Left ventricle myocardium superior (tissue), 1 donor: ENCODE data around the gene INHBA. TPM values are rescaled to one million over a fixed set of nuclear protein-coding genes. Genes with fewer than 3 reads are reported as not detected.

Source experiments
- ATAC-seq: fragments of 200-7000 bp; cut with Tn5 transposase; one replicate; pipeline ENCODE4 v1.9.1; 2020; ENCODE audit warnings: mild to moderate bottlenecking, moderate library complexity
- DNase-seq: peaks from one replicate; pipeline ENCODE4 v3.0.0-alpha.2; 2020
- intact Hi-C: fragments of 100-400 bp; cut with micrococcal nuclease; formaldehyde crosslinking; loops from one replicate; pipeline ENCODE4 v1.11.0; 2022
- long read RNA-seq: library from polyadenylated mRNA; unstranded; transcript quantifications from one replicate; pipeline ENCODE4 v2.0.0, GENCODE V29; 2021
- total RNA-seq: library from RNA; stranded (reverse); fragmentation: NEBNext Ultra II Directional; extraction: Animal tissue kit (Norgen Biotek cat#: 25700); gene quantifications from one replicate; pipeline ENCODE4 v1.2.1, GENCODE V29; 2021
- donor health status: DM: no; HTN: yes; CAD: no; lungs with severe emphysema.

The INHBA gene
- total RNA-seq: 1.5 TPM
- long read RNA-seq, partial matches to known transcripts: 0 of 2 reads
- long read RNA-seq, other reads (novel, unspliced or antisense): 0 of 2 reads

DNA sequence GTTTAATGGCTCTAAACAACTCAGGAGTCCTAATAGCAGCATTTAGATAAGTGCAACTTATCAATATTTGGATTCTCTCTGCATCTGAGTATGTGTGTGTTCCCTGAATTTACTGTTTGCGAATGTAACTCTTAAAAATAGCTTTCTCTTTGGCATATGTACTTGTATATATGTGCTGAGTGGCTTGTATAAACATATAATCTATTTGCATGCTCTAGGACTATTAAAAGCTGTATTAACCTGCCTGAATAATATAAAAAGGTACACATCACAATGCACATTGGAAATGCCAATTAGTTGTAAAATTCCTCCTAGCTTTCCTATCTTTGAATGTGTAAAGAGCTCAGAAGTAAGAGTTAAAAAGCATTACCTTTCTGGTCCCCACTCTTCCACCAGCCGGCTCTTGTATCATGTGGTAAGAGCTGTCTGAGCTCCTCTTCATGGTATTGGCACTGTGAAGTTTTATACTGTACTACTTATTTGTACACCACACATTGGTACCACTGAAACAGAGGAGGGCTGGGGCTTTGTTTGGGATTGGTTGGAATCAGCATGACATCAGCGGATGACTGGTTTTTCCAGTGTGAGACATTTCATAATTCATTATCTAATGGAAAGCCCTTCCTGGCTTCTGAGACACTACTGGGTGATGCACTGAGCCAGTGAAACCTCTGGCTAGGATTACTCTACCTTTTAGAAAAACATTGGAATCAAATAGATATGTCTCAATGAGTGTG is at the start of gene INHBA:
Gene INHBA (minus strand): TSS at position 456 of the 737 bp plus-strand sequence. CDS start 2,716 bp downstream, outside the sequence.
- intact Hi-C loops: no loop called here
- DNase-seq (no peak), ATAC-seq (peak; percentile 16)

DNA sequence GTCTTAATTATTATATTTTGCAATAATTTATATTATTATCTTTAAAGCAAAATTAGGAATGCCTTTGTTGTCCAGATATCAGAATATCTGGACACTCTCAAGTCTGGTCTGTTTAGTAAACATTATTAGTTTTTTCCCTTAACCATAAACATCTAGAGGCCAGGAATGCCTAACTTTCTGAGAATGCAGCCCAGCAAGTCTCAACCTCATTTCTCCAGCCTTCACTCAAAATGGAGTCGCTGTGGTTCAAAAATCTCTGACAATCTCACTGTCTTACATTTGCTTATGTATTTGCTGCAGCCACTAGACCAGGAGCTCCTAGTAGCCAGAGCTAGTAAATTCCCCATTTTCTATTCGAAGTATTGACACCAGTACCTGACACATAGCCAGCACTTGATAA is 49.7 kb upstream of the INHBA start:
- no peak for ATAC-seq
- no peak for DNase-seq
- intact Hi-C loops: no loop called here

DNA sequence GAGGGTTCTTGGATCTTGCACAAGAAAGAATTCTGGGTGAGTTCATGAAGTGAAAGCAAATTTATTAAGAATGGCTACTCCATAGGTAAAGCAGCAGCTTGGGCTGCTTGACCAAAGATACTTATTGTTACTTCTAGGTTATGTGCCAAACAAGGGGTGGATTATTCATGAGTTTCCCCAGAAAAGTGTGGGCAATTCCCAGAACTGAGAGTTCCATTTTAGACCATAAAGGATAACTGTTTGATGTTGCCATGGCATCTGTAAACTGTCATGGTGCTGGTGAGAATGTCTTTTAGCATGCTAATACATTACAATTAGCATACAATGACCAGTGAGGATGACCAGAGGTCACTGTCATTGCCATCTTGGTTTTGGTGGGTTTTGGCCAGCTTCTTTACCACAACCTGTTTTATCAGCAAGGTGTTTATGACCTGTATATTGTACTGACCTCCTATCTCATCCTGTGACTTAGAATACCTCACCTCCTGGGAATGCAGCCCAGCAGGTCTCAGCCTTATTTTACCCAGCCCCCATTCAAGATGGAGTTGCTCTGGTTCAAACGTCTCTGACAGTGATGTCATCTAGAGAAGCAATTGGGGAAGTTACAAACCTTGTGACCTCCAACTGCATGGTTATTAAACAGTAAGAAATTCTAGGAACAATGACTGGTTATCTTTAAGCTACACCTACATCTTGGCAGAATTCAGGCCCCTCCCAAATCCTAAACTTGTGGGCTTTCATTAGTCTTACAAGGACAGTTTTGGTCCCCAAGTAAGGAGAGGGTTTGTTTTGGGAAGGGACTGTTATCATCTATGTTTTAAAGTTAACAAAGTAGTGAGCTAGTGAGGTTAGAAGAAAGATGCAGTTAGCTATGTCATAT is 48.0 kb upstream of the INHBA start:
- intact Hi-C loops: no loop called here
- DNase-seq: no peak
- no peak for ATAC-seq

DNA sequence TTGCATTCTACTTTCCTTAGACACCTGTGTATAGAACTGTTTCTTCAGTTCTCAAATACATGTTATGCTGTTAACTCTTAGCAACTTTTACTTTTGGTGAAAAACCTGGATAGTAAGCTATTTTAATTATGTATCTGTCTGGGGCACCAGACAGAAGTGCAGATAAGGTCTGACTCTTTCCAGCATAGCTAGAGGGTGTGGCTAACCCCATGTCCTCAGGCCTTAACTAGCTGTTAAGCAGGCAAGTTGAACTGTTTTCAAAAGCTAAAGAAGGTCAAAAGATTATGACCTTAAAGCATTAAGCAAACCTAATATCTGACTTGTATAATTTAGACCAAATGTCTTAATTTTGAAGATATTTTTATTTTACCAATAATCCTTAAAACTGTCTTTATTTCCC is 45.1 kb upstream of the INHBA start:
- intact Hi-C loops: no loop called here
- DNase-seq (no peak), ATAC-seq (no peak)

DNA sequence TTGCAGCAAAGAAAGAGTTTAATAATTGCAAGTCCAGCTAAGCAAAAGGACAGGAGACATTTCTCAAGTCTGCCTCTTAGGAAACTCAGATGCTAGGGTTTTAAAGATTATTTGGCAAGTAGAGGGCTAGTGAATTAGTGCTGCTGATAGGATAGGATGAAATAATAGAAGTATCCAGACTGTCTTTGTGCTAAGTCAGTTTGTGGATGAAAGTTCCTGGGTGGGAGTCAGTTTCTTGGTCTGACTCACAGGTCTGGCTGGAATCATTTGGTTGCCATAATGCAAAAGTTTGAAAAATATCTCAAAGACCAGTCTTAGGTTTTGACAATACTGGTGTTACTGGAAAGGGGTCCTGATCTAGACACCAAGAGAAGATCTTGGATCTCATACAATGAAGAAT is 42.6 kb upstream of the INHBA start:
- intact Hi-C loops: no loop called here
- ATAC-seq: no peak
- no peak for DNase-seq

DNA sequence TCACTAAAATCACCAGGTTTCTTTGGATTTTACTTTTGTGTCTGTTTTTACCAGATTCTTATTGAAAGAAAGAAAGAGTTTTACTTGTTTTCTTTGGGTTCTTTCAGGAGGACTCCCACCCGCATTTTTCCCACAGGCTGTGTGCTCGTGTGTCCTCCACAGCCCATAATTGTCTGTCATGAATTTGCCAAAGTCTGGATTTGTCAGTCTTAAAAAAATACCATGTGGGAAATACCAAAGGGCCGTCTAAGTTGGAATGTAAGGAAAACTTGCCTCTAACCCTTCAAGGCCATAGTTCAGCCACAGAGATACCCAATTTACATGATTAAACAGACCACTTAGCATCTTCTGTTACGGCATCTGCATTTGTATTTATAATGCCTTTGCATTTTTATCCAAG is 41.3 kb upstream of the INHBA start:
- intact Hi-C loops: no loop called here
- DNase-seq (no peak), ATAC-seq (no peak)

DNA sequence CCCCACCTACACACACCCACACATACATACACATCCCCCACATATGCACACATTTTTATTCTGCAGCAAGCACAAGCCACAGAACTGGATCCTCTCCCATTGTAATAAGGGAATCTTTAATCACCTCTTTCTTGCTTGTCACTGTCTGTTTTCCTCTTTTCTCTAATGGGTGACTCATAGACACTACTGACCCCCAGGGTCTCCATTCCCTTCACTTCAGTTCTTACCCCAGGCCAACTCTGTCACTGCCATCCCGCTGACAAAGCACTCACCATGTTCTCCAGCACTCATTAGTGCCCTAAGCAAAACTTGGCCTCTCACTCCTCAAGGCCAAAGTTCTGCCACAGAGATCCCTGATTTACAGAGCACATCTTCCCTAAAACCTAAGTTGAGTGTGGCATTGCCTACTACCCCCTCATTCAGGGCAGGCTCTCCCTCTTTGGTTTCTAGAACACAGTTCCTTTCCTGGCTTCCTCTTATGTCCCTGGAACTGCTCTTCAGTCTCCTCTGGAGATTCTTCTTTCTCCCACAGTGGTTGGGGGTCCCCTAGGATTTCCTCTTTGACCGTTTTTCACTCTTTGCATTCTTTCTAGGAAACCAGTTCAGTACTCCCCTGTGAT is 39.6 kb upstream of the INHBA start:
- intact Hi-C loops: no loop called here

DNA sequence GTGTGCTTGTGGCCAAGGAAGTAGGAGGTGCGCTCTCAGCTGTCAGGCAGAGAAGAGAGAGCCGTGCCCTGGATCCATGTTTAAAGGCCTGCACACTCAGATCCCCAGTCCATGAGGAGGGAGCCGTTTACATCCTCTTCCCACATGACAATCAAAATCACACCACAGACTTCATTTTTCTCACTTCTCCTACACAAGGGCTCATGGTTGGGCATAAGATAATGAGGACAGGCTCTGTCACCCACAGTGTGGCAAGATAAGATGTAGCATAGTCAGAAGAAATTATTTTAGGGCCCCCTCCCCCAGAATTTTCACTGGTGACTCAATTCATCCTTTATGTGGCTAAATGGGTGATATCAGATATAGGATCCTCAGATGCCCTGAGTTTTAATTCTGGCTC is 35.9 kb upstream of the INHBA start:
- no peak for ATAC-seq
- intact Hi-C loops: no loop called here
- no peak for DNase-seq

More for the DNA sequence above, 39.6 kb upstream of the INHBA start:
- ATAC-seq (no peak), DNase-seq (no peak)

DNA sequence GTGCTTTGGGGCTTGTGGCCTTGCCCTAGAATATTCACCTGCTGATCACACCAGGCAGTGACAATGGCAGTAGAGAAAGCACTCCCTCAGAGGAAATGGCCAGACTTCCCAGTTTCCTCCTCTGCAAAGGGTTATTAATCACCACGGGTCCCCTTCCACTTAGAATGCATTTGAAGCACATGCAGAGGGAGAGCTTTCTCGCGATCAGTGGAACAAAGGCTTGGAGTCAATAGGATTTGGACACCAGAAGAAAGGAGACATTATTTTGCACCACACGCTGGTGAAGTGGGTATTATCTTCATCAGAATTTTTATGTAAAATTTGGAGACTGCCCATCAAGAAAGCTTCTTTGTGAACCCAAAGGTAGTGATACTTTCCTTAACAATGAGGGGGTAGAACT is 35.4 kb upstream of the INHBA start:
- ATAC-seq (no peak), DNase-seq (no peak)
- intact Hi-C loops: no loop called here

DNA sequence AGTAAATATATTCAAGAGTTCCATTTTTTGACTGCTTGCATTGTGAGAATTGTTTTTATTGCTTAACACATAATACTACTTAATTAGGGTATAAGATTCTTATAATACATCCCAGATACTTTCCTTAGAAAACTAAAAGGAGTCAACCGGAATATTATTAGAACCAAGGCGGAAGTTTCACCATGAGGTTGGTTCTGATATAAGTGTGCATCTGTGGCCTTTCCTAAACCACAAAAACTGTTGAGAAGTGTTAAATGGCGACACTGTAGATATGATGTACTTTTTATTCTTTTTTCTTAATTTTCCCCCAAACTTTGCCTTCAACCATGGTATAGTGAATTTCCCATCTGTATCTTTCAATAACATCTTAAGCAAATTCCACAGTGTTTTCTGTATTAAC is 32.3 kb upstream of the INHBA start:
- intact Hi-C loops: no loop called here
- DNase-seq (no peak), ATAC-seq (no peak)

DNA sequence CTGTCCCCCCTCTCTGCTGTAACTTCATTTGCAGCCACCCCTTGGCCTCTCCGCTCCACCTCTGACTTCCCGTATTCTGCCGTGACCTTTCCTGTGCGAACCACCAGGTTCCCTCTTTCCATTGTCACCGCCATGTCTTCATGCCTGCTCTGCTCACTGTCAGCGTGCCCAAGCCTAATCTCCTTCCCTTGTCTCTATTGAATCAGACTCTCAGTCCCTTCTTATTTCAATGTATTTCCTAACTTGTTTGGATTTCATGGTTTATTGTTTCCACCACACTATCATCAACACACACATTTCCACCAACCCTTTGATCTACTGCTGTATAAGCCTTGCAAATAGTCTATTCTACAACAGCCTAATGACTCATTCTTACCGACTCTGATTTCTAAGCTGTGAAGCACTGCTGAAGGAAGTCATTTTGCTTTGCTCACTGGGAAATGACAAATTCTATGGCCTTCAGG is 30.0 kb upstream of the INHBA start:
- intact Hi-C loops: no loop called here
- ATAC-seq (no peak), DNase-seq (no peak)

DNA sequence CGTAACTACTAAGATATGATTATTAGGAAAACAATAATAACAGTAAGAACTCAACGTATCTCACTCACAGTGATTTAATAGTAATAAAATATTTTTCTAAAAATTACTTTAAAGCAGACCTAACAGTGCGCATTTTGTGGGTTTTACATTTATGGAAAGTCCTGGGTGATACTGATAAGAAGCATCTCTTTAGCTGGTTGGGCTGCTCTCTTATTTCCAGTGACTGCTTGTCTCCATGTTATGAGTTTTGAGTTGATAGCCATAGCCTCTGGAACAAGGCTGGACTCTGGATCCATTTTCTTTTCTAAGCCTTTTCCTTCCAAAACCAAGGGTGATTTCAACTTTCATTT is 29.5 kb upstream of the INHBA start:
- ATAC-seq (no peak), DNase-seq (no peak)
- intact Hi-C loops: no loop called here

DNA sequence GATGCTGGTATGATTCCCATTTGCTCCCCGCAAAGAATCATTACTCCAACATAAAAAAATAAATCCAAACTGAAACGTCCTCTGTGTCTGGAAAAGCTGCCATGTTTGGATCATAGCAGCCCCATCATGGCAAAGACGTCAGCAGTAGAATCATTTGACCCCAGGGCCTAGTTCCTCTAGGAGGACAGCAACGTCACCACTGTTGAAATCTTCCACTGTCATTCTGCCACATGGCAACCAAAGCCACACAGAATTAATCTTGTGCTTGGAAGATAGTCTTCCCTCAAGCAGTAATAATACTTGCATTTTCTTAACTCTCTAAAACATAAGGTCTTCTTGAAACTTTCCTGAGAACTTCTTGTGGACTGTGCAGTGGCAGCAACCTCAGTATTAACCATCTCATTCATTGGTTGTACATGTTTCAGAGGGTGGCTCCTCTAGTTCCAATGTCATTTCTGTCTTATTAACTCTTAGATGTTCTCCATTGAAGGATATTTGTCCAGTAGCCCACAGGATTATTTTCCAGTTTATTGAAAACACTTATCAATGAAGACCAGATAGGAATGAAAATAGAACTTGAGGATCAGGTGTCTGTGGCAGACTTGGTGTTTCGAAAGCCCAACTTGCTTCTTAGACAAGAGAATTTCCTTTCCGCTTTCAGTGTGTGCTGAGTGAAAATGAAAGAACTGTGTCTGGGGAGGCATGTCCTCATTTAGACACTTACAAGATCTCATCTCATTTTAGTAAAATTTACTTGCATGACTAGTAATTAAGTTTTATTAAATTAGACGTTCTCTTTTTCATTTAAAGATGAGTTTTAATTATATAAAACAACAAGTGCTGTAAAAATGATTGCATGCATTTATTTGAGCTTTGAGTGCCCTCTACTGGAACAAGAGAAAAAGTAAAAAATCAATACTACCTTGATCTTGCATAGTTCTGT is 28.9 kb upstream of the INHBA start:
- intact Hi-C loops: no loop called here
- ATAC-seq: no peak
- no peak for DNase-seq

DNA sequence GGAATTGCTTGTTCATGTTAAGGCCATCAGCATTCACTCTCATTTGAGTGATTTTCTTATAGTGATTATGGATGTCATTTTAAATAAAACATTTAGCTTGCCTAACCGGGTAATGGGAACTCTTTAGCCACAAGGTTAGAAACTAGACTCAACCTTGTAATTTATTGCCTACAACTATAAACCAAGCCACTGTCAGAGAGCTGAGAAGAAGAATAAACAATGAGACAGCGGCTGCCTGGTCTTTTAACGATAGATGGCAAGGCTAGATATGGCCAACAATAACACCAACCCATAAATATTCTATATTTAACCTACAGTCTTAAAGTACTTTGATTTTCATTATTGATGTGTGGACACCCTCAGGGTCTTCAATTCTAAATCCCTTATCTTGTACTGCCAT is 27.8 kb upstream of the INHBA start:
- no peak for DNase-seq
- intact Hi-C loops: no loop called here
- no peak for ATAC-seq

DNA sequence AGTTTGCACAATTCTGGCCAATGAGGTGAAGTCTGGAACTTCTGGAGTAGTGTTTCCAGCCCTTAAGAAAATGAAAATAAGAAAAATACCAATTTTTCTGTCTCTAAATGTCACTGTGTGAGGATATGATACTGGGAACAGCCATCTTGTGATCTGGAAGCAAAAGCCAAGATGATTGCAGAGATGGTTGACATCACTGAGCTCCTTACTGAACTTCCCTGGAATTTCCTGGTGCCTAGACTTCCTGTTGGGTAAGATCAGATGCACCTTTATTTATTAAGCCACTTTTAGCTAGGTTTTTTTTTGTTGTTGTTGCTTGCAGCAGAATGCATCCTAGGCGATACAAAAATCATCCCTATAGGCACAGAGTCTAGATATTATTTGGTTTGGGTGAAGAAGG is 27.3 kb upstream of the INHBA start:
- intact Hi-C loops: no loop called here
- ATAC-seq: no peak
- no peak for DNase-seq

DNA sequence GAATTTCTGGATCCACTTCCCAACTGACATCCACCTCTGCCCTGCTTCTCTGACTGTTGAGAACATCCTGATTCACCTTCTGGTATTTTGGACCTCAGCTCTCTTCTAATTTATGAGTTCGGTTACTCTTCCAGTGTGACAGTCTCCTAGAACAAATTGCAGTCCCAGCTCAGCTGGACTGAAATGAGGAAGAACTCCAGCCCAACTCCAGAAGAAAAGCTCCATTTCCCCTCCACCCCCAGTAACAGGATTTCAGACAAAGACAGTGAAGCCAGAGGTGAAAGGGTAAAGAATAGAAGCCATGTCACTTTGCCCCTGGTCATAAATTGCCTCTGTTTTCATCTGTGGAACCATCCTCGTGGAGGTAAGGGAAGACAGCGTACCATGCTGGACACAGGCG is 26.2 kb upstream of the INHBA start:
- ATAC-seq (no peak), DNase-seq (no peak)
- intact Hi-C loops: no loop called here

DNA sequence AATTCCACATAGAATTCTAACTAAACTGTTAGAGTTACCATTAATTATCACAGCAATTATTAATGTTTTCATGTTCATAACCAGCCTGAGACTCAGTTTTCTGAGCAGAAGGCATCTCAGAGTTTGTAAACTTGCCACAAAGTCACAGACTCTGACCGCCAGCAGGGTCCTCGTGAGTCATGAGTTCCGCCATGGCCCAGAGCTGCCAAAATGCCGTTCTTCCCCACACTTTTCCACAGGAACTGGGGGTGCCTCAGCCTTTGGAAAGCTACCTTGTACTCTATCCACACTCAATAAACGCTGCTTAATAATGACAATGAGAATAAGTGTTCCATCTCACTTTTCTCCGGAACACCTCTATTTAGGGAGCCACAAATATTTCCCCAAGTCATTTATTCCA is 22.1 kb upstream of the INHBA start:
- ATAC-seq (no peak), DNase-seq (no peak)
- intact Hi-C loops: no loop called here

DNA sequence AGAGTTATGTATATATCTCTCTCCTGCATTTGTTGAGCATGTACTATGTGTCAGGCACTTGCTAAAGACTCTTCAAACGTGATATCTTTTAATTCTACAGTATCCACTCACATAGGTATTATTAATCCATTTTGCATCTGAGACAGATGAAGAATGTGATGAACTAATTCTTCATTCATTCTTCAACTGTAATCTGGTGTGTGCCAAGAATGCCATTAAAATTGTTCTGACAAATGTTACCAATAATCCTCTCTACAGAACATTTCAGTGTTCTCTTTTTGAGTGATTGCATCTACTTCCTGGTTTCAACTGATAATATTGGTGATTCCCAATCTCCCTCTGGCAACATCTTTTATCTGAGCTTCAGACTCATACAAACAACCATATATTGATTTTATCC is 18.0 kb upstream of the INHBA start:
- intact Hi-C loops: no loop called here
- DNase-seq (no peak), ATAC-seq (no peak)

DNA sequence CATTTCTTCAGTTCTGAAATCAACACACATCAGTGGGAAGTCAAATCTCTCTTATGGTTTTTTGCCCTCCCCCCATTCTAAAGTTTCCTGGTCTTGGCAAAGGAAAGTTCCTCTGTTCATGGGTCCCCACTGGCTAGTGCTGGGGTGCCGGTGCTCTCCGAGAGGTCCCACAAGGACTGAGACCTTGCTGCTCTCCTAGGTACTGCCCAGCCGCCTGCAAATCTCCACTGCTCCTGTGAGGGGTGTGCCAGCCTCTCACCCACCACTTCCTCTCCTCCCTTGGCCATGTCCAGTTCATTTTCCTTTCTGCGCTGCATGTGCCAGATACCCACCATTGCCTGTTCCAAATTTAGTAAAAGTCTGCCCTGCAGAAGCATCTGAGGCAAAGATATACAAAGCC is 17.2 kb upstream of the INHBA start:
- ATAC-seq: no peak
- DNase-seq: no peak
- intact Hi-C loops: no loop called here
